ENCODE measurements around the gene SLC38A8.

- TF ChIP-seq CTCF (IDR thresholded peaks at IDR 0.05) (no peak), POLR2A (IDR thresholded peaks at IDR 0.05) (no peak)
Observed at GRCh38 chr16:84048270-84048669, 5.7 kb upstream of the SLC38A8 start.
